ENCODE data around the gene HDAC4.

The HDAC4 gene

GRCh38 chr2:239358062-239358754 lies 42.6 kb downstream of the HDAC4 start:
- no peak for DNase-seq (ENCODE audit: low read depth)
- no peak for TF ChIP-seq CTCF (conservative IDR thresholded peaks at IDR 0.05; ENCODE audit: control insufficient read depth, insufficient read depth, low read depth, low read length)
- no peak overlapping the region for H3K4me3 ChIP-seq (ENCODE audit: control insufficient read depth, low read depth, low read length)

- TF ChIP-seq CTCF (conservative IDR thresholded peaks at IDR 0.05; ENCODE audit: control insufficient read depth, insufficient read depth, low read depth, low read length) = no peak
- H3K4me3 ChIP-seq (ENCODE audit: control insufficient read depth, low read depth, low read length) = no peak overlapping the region
- DNase-seq (ENCODE audit: low read depth) = no peak
These were observed 45.1 kb downstream of the HDAC4 start for GRCh38 chr2:239355724-239356123.

GRCh38 chr2:239355139-239355538 lies 45.7 kb downstream of the HDAC4 start:
- no peak for TF ChIP-seq CTCF (conservative IDR thresholded peaks at IDR 0.05; ENCODE audit: control insufficient read depth, insufficient read depth, low read depth, low read length)
- H3K4me3 ChIP-seq (ENCODE audit: control insufficient read depth, low read depth, low read length) = no peak overlapping the region
- peak; percentile 31 for DNase-seq (ENCODE audit: low read depth)

DNA sequence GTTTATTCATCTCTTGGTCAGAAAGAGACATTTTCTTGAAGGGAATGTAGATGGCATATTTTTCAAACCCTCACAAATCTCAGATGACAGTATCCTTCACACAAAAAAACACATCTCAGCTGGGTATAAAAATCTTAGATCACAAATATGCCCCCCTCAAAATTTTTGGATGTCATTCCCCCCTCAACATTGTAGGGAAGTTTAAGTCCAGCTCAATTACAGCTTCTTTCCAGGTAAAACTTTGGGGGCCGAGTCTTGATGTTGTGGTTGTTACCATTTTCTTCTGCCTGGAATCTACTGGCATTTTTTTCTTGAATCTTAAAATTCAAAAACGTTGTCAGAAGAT lies 46.1 kb downstream of the HDAC4 start:
- no peak overlapping the region for H3K4me3 ChIP-seq (ENCODE audit: control insufficient read depth, low read depth, low read length)
- no peak for DNase-seq (ENCODE audit: low read depth)
- no peak for TF ChIP-seq CTCF (conservative IDR thresholded peaks at IDR 0.05; ENCODE audit: control insufficient read depth, insufficient read depth, low read depth, low read length)

DNA sequence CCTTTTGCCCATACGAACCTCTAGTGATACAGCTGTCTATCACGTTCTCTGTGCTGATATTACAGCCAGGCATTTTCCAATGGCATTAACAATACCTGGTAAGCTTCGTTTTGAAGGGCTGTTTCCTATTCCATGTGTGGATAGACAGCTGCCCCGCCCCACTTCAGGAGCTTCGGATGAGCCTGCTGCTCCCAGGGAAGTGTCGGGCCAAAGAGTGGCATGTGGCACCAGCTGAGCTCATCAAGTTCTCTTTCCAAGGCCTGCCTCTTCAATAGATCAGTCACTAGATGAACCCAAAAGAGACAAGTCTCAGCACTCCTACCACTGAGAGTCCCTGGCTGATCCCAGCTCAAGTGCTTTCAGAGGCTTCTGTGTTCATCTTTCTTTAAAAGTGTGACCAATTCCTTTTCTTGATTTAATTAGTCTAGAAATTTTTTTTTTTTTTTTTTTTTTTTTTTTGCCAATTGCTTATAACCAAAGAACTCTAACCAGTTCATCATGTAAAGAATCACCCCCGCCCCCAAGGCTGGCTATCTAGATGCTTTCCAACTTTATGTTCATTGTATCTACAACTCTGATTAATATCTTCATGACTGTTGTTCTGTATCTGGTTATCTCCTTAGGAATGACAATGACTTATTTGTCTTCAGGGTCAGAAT lies 46.6 kb downstream of the HDAC4 start:
- no peak overlapping the region for H3K4me3 ChIP-seq (ENCODE audit: control insufficient read depth, low read depth, low read length)
- TF ChIP-seq CTCF (conservative IDR thresholded peaks at IDR 0.05; ENCODE audit: control insufficient read depth, insufficient read depth, low read depth, low read length) = no peak
- DNase-seq (ENCODE audit: low read depth) = no peak

DNA sequence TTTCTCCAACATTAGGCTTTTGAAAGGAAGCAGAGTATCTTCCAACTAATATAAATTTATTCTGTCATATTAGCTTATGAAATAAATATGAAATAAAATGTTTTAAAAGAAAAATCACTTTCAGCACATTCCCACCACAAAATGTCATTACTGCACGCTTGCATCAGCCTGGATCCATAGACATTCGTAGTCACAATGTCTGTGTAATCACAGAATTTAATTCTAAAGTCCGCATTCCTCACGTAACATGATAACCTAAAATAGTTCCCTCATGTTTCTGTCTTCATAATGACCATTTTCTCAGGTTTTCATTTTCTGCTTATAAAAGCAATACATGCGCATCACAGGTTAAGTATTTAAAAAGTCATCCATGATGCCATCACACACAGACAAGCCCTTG lies 47.1 kb downstream of the HDAC4 start:
- no peak for TF ChIP-seq CTCF (conservative IDR thresholded peaks at IDR 0.05; ENCODE audit: control insufficient read depth, insufficient read depth, low read depth, low read length)

More for the DNA sequence above, 47.1 kb downstream of the HDAC4 start:
- no peak overlapping the region for H3K4me3 ChIP-seq (ENCODE audit: control insufficient read depth, low read depth, low read length)
- DNase-seq (ENCODE audit: low read depth) = no peak

Measured in fibroblast of mammary gland (primary cell).